Body of pancreas (tissue), 4 donors: ENCODE data around the gene CTBP1.

Source experiments
- CTCF ChIP-seq, 7 experiments: fragments of 450-650 bp in 4 of 7; fragments of 200-600 bp in 3 of 7; sonication (generic) in 3 of 7; IDR thresholded peaks; one replicate each; pipeline ENCODE4 v1.5.1; 2016 to 2019; ENCODE audit warnings: antibody characterized with exemption in 7 of 7
- POLR2A ChIP-seq, 3 donors: fragments of 450-650 bp; IDR thresholded peaks; one replicate each; pipeline ENCODE4 v1.6.1; 2016; ENCODE audit warnings: antibody characterized with exemption in 3 of 3, mild to moderate bottlenecking in 2 of 3

- TF ChIP-seq POLR2A (IDR thresholded peaks at IDR 0.05) (no peak), CTCF (IDR thresholded peaks at IDR 0.05) (no peak)
Measured at GRCh38 chr4:1277667-1278665, 29.0 kb upstream of the CTBP1 start.
